Uterus (tissue), 2 donors: ENCODE results near the gene DYTN.

Source experiments
- CTCF ChIP-seq, 4 experiments: fragments of 200-600 bp in 2 of 4; fragments of 450-650 bp in 2 of 4; sonication (generic) in 2 of 4; IDR thresholded peaks; one replicate each; pipeline ENCODE4 v1.5.1; 2016 to 2019; ENCODE audit warnings: antibody characterized with exemption in 4 of 4, mild to moderate bottlenecking in 2 of 4, moderate library complexity in 1 of 4
- POLR2A ChIP-seq, 2 donors: fragments of 450-650 bp; IDR thresholded peaks; one replicate each; pipeline ENCODE4 v1.6.1; 2016; ENCODE audit warnings: antibody characterized with exemption in 2 of 2, mild to moderate bottlenecking in 1 of 2, moderate library complexity in 1 of 2

GRCh38 chr2:206641226-206641625 lies 77.0 kb downstream of the DYTN start:
- TF ChIP-seq CTCF (IDR thresholded peaks at IDR 0.05), result no peak
- TF ChIP-seq POLR2A (IDR thresholded peaks at IDR 0.05), result no peak
